ENCODE results near the gene MCUR1.

DNA sequence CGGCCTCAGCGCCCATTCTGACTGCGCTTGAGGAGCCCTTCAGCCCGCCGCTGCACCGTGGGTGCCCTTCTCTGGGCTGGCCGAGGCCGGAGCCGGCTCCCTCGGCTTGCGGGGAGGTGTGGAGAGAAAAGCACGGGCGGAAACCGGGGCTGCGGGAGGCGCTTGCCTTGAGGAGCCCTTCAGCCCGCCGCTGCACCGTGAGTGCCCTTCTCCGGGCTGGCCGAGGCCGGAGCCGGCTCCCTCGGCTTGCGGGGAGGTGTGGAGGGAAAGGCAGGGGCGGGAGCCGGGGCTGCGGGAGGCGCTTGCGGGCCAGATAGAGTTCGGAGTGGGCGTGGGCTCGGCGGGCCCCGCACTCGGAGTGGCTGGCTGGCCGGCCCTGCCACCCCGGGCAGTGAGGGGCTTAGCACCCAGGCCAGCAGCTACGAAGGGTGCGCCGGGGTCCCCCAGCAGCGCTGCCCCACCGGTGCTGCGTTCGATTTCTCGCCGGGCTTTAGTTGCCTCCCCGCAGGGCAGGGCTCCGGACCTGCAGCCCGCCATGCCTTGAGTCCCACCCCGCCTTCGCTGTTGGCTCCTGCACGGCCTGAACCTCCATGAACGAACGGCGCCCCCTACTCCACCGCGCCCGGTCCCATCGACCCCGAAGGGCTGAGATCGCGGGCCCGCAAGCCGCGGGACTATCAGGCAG is 45.7 kb upstream of the MCUR1 start:
- TF ChIP-seq, protein P1, sequence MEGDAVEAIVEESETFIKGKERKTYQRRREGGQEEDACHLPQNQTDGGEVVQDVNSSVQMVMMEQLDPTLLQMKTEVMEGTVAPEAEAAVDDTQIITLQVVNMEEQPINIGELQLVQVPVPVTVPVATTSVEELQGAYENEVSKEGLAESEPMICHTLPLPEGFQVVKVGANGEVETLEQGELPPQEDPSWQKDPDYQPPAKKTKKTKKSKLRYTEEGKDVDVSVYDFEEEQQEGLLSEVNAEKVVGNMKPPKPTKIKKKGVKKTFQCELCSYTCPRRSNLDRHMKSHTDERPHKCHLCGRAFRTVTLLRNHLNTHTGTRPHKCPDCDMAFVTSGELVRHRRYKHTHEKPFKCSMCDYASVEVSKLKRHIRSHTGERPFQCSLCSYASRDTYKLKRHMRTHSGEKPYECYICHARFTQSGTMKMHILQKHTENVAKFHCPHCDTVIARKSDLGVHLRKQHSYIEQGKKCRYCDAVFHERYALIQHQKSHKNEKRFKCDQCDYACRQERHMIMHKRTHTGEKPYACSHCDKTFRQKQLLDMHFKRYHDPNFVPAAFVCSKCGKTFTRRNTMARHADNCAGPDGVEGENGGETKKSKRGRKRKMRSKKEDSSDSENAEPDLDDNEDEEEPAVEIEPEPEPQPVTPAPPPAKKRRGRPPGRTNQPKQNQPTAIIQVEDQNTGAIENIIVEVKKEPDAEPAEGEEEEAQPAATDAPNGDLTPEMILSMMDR (conservative IDR thresholded peaks at IDR 0.05 in 1 of 2, IDR thresholded peaks at IDR 0.05 in 1 of 2; ENCODE audit: extremely low read depth in 1 of 2, insufficient read depth in 1 of 2, low read depth in 1 of 2, low read length in 2 of 2), result no peak
- TF ChIP-seq EZH2 (IDR thresholded peaks at IDR 0.05; ENCODE audit: borderline replicate concordance, low read length), result no peak
